PC-9 (cell line): ENCODE results near the gene IREB2. TPM values are rescaled to one million over a fixed set of nuclear protein-coding genes. Genes with fewer than 3 reads are reported as not detected.

ENCODE experiments used
- BruUV-seq: library from RNA; stranded (reverse); fragments of 400-500 nt; replicated peaks from 2 replicates; lab custom pipeline; 2021; lab: Mats Ljungman, UMichigan
- CTCF ChIA-PET: fragments of 300-600 bp; sonication (Branson Sonifier 250); formaldehyde crosslinking; loops from one replicate; lab custom pipeline; 2022; ENCODE audit warnings: antibody characterized with exemption; lab: Charles Lee
- POLR2A ChIA-PET: fragments of 300-600 bp; sonication (Branson Sonifier 250); formaldehyde crosslinking; loops from one replicate; lab custom pipeline; 2022; ENCODE audit warnings: antibody characterized with exemption; ENCODE audit not compliant: unreplicated experiment; lab: Charles Lee
- DNase-seq, 2 experiments: peaks; one replicate each; pipeline versions ENCODE4 v3.0.0 to v3.0.0-alpha.2; 2015 to 2022; ENCODE audit warnings: mixed read lengths in 1 of 2
- H2AFZ ChIP-seq: fragments of 200-600 bp; sonication (generic); 2 replicates; pipeline ENCODE4 v1.8.1; 2017; ENCODE audit warnings: antibody characterized with exemption
- H3F3A ChIP-seq: fragments of 200-600 bp; sonication (generic); 2 replicates; pipeline ENCODE4 v1.8.1; 2017; ENCODE audit warnings: antibody characterized with exemption, mild to moderate bottlenecking, low read depth; ENCODE audit not compliant: insufficient read depth
- H3K27ac ChIP-seq: fragments of 200-600 bp; sonication (generic); 2 replicates; pipeline ENCODE4 v1.6.1; 2016; ENCODE audit warnings: mixed run types
- H3K27me3 ChIP-seq: fragments of 200-600 bp; sonication (generic); 2 replicates; pipeline ENCODE4 v1.6.1; 2016; ENCODE audit warnings: low read depth, mixed run types; ENCODE audit not compliant: insufficient read depth
- H3K36me3 ChIP-seq: fragments of 200-600 bp; sonication (generic); 2 replicates; pipeline ENCODE4 v1.6.1; 2016; ENCODE audit warnings: low read depth, mixed run types
- H3K4me1 ChIP-seq: fragments of 200-600 bp; sonication (generic); replicated peaks from 2 replicates; pipeline ENCODE4 v1.6.1; 2016; ENCODE audit warnings: mixed run types; ENCODE audit not compliant: insufficient read depth
- H3K4me2 ChIP-seq: fragments of 200-600 bp; sonication (generic); 2 replicates; pipeline ENCODE4 v1.6.1; 2017; ENCODE audit warnings: mixed run types
- H3K4me3 ChIP-seq: fragments of 200-600 bp; sonication (generic); 2 replicates; pipeline ENCODE4 v1.6.1; 2016; ENCODE audit warnings: mixed run types
- H3K79me2 ChIP-seq: fragments of 200-600 bp; sonication (generic); 2 replicates; pipeline ENCODE4 v1.6.1; 2017; ENCODE audit warnings: low read depth, mixed run types
- H3K9me2 ChIP-seq: fragments of 200-600 bp; sonication (generic); 2 replicates; pipeline ENCODE4 v1.8.1; 2017; ENCODE audit warnings: mild to moderate bottlenecking; ENCODE audit not compliant: insufficient read depth
- H3K9me3 ChIP-seq: fragments of 200-600 bp; sonication (generic); 2 replicates; pipeline ENCODE4 v1.8.1; 2016; ENCODE audit warnings: low read depth; ENCODE audit not compliant: insufficient read depth
- H4K20me1 ChIP-seq: fragments of 200-600 bp; sonication (generic); 2 replicates; pipeline ENCODE4 v1.8.1; 2017; ENCODE audit not compliant: insufficient read depth
- EZH2 ChIP-seq: fragments of 200-600 bp; sonication (generic); IDR thresholded peaks from 2 replicates; pipeline ENCODE4 v1.8.0; 2017; ENCODE audit warnings: antibody characterized with exemption, low read depth
- intact Hi-C: fragments of 100-400 bp; cut with micrococcal nuclease; formaldehyde crosslinking; loops from one replicate; pipeline ENCODE4 v1.10.0; 2022; ENCODE audit not compliant: unreplicated experiment
- total RNA-seq: library from RNA; stranded (reverse); gene quantifications from 2 replicates; pipeline ENCODE4 v1.2.3, GENCODE V29; 2021
- TF ChIP-seq, protein P1 (sequence below): fragments of 200-600 bp; sonication (generic); conservative IDR thresholded peaks from 2 replicates; pipeline ENCODE4 v1.6.1; 2017; ENCODE audit warnings: mixed run types, antibody characterized with exemption, mild to moderate bottlenecking, moderate library complexity

The IREB2 gene
- total RNA-seq, 1 experiment from 2014 or later: 48.8 TPM

DNA sequence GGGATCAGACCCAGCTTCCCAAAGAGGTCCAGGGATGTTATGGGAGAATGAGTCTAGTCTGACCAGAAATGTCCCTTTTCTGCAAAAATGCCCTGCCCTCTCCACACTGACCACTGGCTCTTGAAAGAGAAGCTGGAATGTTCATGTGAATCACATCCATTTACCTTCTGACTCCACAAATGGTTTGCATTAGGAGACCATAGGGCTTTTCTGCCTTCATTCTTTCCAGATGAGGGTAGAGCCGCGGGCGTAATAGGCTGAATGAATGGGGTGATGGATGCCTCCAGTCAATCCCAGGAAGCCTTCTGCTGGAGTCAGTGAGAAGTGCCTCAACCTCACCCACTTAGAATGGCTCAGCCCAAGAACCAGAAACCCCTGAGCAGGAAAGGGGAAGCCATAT, 47.2 kb upstream of the IREB2 start:
- H3K4me3 ChIP-seq: no peak overlapping the region
- no peaks in the 10 kb centered on the region for H3K4me1 ChIP-seq
- no peaks in the 10 kb centered on the region for H3K36me3 ChIP-seq
- POLR2A ChIA-PET: no interaction called here
- CTCF ChIA-PET: no interaction called here
- no peak overlapping the region for H3K4me2 ChIP-seq
- H3K27me3 ChIP-seq: peaks cover 34% of the 10 kb centered on the region
- DNase-seq: no peak
- no peak overlapping the region for H2AFZ ChIP-seq
- no TSS peak for BruUV-seq
- no peaks in the 10 kb centered on the region for H4K20me1 ChIP-seq
- H3K79me2 ChIP-seq: no peaks in the 10 kb centered on the region
- no peak for TF ChIP-seq EZH2
- TF ChIP-seq, protein P1, sequence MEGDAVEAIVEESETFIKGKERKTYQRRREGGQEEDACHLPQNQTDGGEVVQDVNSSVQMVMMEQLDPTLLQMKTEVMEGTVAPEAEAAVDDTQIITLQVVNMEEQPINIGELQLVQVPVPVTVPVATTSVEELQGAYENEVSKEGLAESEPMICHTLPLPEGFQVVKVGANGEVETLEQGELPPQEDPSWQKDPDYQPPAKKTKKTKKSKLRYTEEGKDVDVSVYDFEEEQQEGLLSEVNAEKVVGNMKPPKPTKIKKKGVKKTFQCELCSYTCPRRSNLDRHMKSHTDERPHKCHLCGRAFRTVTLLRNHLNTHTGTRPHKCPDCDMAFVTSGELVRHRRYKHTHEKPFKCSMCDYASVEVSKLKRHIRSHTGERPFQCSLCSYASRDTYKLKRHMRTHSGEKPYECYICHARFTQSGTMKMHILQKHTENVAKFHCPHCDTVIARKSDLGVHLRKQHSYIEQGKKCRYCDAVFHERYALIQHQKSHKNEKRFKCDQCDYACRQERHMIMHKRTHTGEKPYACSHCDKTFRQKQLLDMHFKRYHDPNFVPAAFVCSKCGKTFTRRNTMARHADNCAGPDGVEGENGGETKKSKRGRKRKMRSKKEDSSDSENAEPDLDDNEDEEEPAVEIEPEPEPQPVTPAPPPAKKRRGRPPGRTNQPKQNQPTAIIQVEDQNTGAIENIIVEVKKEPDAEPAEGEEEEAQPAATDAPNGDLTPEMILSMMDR: no peak
- intact Hi-C loops: no loop called here
- H3K9me2 ChIP-seq: no peaks in the 10 kb centered on the region
- no peak overlapping the region for H3K27ac ChIP-seq
- H3F3A ChIP-seq: no peaks in the 10 kb centered on the region
- H3K9me3 ChIP-seq: no peaks in the 10 kb centered on the region

DNA sequence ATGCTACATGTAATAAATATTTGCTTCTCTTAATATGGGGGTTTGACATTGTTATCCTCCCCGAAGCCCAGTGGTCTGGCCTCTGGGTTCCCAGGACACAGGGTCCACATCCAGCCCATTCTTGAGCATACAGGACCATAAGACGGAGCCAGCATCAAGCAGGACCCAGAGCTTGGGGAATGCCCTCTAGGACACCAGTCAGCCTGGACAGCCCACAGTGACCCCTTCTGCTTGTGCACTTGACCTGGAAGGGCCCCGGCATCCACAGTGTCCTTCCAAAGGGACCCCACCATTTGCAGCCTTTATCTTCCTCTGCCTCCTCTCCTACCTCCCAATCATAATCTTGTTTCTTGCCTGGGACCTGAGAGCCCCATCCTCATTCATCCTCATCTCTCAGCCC, 46.2 kb upstream of the IREB2 start:
- Histone ChIP-seq H3K4me3 (no peak overlapping the region), H3K4me2 (no peak overlapping the region), H3F3A (no peaks in the 10 kb centered on the region), H3K4me1 (no peaks in the 10 kb centered on the region), H3K27ac (no peak overlapping the region), H3K36me3 (no peaks in the 10 kb centered on the region), H4K20me1 (no peaks in the 10 kb centered on the region), H2AFZ (no peak overlapping the region), H3K79me2 (no peaks in the 10 kb centered on the region), H3K27me3 (peaks cover 24% of the 10 kb centered on the region), H3K9me3 (no peaks in the 10 kb centered on the region), H3K9me2 (no peaks in the 10 kb centered on the region)
- no peak for DNase-seq
- intact Hi-C loops: no loop called here
- ChIA-PET CTCF (no interaction called here), POLR2A (no interaction called here)
- TF ChIP-seq, protein P1: no peak
- TF ChIP-seq EZH2: no peak
- BruUV-seq: no TSS peak

DNA sequence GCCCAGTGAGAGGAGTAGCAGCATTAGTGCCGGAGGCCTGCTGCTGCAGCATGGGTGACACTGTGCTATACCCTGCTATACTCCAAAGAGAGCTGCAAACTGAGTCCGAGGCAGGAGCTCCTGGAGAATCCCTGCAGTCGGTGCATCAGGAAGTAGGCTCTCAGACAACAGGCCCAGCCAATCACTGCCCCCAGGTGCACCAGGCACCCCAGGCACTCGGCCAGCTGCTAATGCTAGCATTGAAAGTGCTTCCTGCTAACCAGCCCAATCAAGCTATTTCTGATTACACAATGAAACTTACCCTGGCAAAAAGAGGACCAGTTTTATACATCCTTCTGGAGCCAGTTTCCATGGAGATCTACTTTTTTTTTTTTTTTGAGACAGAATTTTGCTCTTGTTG, 45.6 kb upstream of the IREB2 start:
- ChIA-PET CTCF (no interaction called here), POLR2A (no interaction called here)
- BruUV-seq: no TSS peak
- H3K27me3 ChIP-seq: peaks cover 18% of the 10 kb centered on the region
- no peak for TF ChIP-seq EZH2
- TF ChIP-seq, protein P1: no peak
- intact Hi-C loops: no loop called here
- no peaks in the 10 kb centered on the region for H3K36me3 ChIP-seq
- no peak overlapping the region for H3K4me2 ChIP-seq
- H3K9me3 ChIP-seq: no peaks in the 10 kb centered on the region
- no peaks in the 10 kb centered on the region for H4K20me1 ChIP-seq
- no peak overlapping the region for H3K4me3 ChIP-seq
- H2AFZ ChIP-seq: no peak overlapping the region
- no peak overlapping the region for H3K27ac ChIP-seq
- no peaks in the 10 kb centered on the region for H3F3A ChIP-seq
- H3K4me1 ChIP-seq: no peaks in the 10 kb centered on the region
- no peaks in the 10 kb centered on the region for H3K79me2 ChIP-seq
- H3K9me2 ChIP-seq: no peaks in the 10 kb centered on the region
- DNase-seq: peak in 1 of 2 experiments; percentile 56
